Body of pancreas (tissue), 4 donors: Measurements from ENCODE around the gene ZNF576. TPM values are rescaled to one million over a fixed set of nuclear protein-coding genes. Genes with fewer than 3 reads are reported as not detected.
A peak's percentile ranks its signal among the peaks of the same experiment; 100 is the strongest.

Experiments
- ATAC-seq: fragments of 150-250 bp; one replicate; pipeline ENCODE4 v1.9.1; 2016
- DNase-seq, 4 donors: peaks; one replicate each; pipeline ENCODE4 v3.0.0-alpha.2; 2019
- H3K27ac ChIP-seq, 4 donors: fragments of 200-600 bp; sonication (generic); 1 replicate in 3 of 4; 2 replicates in 1 of 4; pipeline versions ENCODE4 v1.5.1 to v1.6.1; 2016 to 2019; ENCODE audit warnings: mild to moderate bottlenecking in 1 of 4, mixed read lengths in 1 of 4, moderate library complexity in 1 of 4
- H3K27me3 ChIP-seq, 2 donors: fragments of 200-600 bp; sonication (generic); one replicate each; pipeline ENCODE4 v1.6.0; 2016; ENCODE audit warnings: mild to moderate bottlenecking in 1 of 2
- H3K36me3 ChIP-seq, 2 donors: fragments of 200-600 bp; sonication (generic); replicated peaks in 1 of 2; 2 replicates each; pipeline ENCODE4 v1.5.1; 2016; ENCODE audit warnings: low read depth in 2 of 2; ENCODE audit not compliant: insufficient read depth in 1 of 2
- H3K4me1 ChIP-seq: fragments of 200-600 bp; sonication (generic); one replicate; pipeline ENCODE4 v1.6.0; 2016
- H3K4me3 ChIP-seq, 2 donors: fragments of 200-600 bp; sonication (generic); 1 replicate in 1 of 2; 2 replicates in 1 of 2; pipeline ENCODE4 v1.5.1; 2016 to 2019
- H3K9me3 ChIP-seq, 3 donors: fragments of 200-600 bp; sonication (generic); 1 replicate in 2 of 3; 2 replicates in 1 of 3; pipeline ENCODE4 v1.5.1; 2016
- CTCF ChIP-seq, 7 experiments: fragments of 450-650 bp in 4 of 7; fragments of 200-600 bp in 3 of 7; sonication (generic) in 3 of 7; IDR thresholded peaks; one replicate each; pipeline ENCODE4 v1.5.1; 2016 to 2019; ENCODE audit warnings: antibody characterized with exemption in 7 of 7
- POLR2A ChIP-seq, 3 donors: fragments of 450-650 bp; IDR thresholded peaks; one replicate each; pipeline ENCODE4 v1.6.1; 2016; ENCODE audit warnings: antibody characterized with exemption in 3 of 3, mild to moderate bottlenecking in 2 of 3
- WGBS, 2 donors: methylation state at CpG; one replicate each; pipeline ENCODE4 v1.1.5; 2017; 5-methylcytosine and 5-hydroxymethylcytosine counted together
- intact Hi-C: fragments of 100-400 bp; cut with DNase I; formaldehyde crosslinking; loops from one replicate; pipeline ENCODE4 v1.15.1; 2023
- total RNA-seq, 2 donors: library from RNA; depleted of rRNA; stranded (reverse); fragments of >200 nt; gene quantifications; one replicate each; pipeline ENCODE4 v1.1.0, GENCODE V29; 2016

Gene ZNF576
- total RNA-seq, 2 donors from 2014 or later, result 4.6 to 8.6 TPM

DNA sequence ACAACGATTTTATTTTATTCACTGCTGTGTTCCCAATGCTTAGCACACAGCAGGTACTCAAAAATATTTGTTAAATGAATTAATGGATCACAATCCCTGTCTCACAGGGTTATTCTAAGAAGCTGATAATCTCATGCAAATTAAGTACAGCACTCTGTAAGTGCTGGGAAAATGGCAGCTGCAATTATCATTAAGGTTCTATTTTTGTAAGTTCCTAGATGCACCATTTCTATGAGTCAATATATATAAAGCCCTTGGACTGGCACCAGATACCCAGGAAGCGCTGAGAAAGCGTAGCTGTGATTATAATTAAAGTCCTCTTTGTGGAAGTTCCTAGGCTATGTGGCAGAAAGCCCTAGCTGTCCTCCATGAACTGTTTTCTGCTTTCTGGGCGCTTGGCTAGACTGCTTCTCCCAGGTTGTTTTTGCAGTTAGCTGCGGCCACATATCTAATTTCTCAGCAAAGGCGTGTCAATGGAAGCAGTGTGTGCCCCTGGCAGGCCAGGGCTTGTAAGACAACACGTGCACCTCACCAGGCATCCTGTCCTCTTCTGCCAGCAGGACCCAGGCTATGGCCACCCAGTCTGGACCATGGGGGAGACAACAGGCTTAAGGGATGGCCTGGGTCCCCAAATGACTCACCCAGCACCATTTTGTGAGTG lies 10.3 kb downstream of the ZNF576 start:
- Histone ChIP-seq H3K4me3 (no peak overlapping the region), H3K27ac (peak overlapping the region in 2 of 4 donors; percentile 0 to 4), H3K4me1 (peaks cover 11% of the 10 kb centered on the region), H3K36me3 (no peaks in the 10 kb centered on the region), H3K9me3 (no peaks in the 10 kb centered on the region), H3K27me3 (no peaks in the 10 kb centered on the region)
- WGBS, 2 donors, result 35 to 39% methylated on average over 6 to 7 of the region's 7 CpGs
- intact Hi-C loops, result no loop called here
- DNase-seq (peak in 1 of 4 donors; percentile 10), ATAC-seq (no peak)
- no peak for TF ChIP-seq POLR2A (IDR thresholded peaks at IDR 0.05)
- no peak for TF ChIP-seq CTCF (IDR thresholded peaks at IDR 0.05)

- DNase-seq, result no peak
- 78 to 89% methylated on average over 21 to 28 of the region's 28 CpGs for WGBS, 2 donors
Measured at GRCh38 chr19:43607238-43608205, 11.1 kb downstream of the ZNF576 start.

GRCh38 chr19:43609872-43610271 lies 13.5 kb downstream of the ZNF576 start:
- peaks cover 0 to 5% of the 10 kb centered on the region in 2 donors for H3K36me3 ChIP-seq
- no peak overlapping the region for H3K4me3 ChIP-seq
- H3K4me1 ChIP-seq, result peaks cover 11% of the 10 kb centered on the region
- no peaks in the 10 kb centered on the region for H3K27me3 ChIP-seq
- intact Hi-C loops, result no loop called here
- DNase-seq (no peak), ATAC-seq (no peak)
- 89 to 90% methylated on average over 7 of the region's 7 CpGs for WGBS, 2 donors
- TF ChIP-seq POLR2A (IDR thresholded peaks at IDR 0.05), result no peak
- TF ChIP-seq CTCF (IDR thresholded peaks at IDR 0.05), result no peak
- no peaks in the 10 kb centered on the region for H3K9me3 ChIP-seq
- H3K27ac ChIP-seq, result no peak overlapping the region

More at GRCh38 chr19:43607238-43608205, 11.1 kb downstream of the ZNF576 start:
- Histone ChIP-seq H3K27me3 (no peaks in the 10 kb centered on the region), H3K9me3 (no peaks in the 10 kb centered on the region), H3K36me3 (no peaks in the 10 kb centered on the region), H3K27ac (peak overlapping the region in 1 of 4 donors; percentile 0), H3K4me1 (peaks cover 11% of the 10 kb centered on the region), H3K4me3 (no peak overlapping the region)
- no peak for TF ChIP-seq CTCF (IDR thresholded peaks at IDR 0.05)
- TF ChIP-seq POLR2A (IDR thresholded peaks at IDR 0.05), result no peak
- intact Hi-C loops, result no loop called here
- ATAC-seq, result no peak

- Histone ChIP-seq H3K27ac (no peak overlapping the region), H3K4me1 (peaks cover 14% of the 10 kb centered on the region), H3K36me3 (peaks cover 0 to 5% of the 10 kb centered on the region in 2 donors), H3K27me3 (no peaks in the 10 kb centered on the region), H3K9me3 (no peaks in the 10 kb centered on the region), H3K4me3 (no peak overlapping the region)
- ATAC-seq, result no peak
- TF ChIP-seq CTCF (IDR thresholded peaks at IDR 0.05), result no peak
- TF ChIP-seq POLR2A (IDR thresholded peaks at IDR 0.05), result no peak
- WGBS, 2 donors, result 71 to 82% methylated on average over 3 of the region's 3 CpGs
- DNase-seq, result no peak
- intact Hi-C loops, result no loop called here
Measured at GRCh38 chr19:43610493-43610892, 14.1 kb downstream of the ZNF576 start.
